Mammary epithelial cell (primary cell): ENCODE measurements around the gene PCDHA8.

Experiments used
- CTCF ChIP-seq, 2 donors: IDR thresholded peaks in 1 of 2; conservative IDR thresholded peaks in 1 of 2; 2 replicates each; pipeline ENCODE4 v1.5.1; 2011 to 2012; ENCODE audit warnings: inconsistent platforms in 2 of 2, low read length in 2 of 2, mild to moderate bottlenecking in 2 of 2, control low read depth in 1 of 2, low read depth in 1 of 2; ENCODE audit not compliant: insufficient read depth in 1 of 2; ENCODE audit errors: extremely low read depth in 1 of 2
- EZH2 ChIP-seq: IDR thresholded peaks from 2 replicates; pipeline ENCODE4 v1.6.1; 2012; ENCODE audit warnings: low read length, inconsistent platforms, borderline replicate concordance

- TF ChIP-seq CTCF (conservative IDR thresholded peaks at IDR 0.05 in 1 of 2, IDR thresholded peaks at IDR 0.05 in 1 of 2; ENCODE audit: extremely low read depth in 1 of 2, insufficient read depth in 1 of 2, low read depth in 1 of 2, low read length in 2 of 2) (no peak), EZH2 (no peak)
Observed at GRCh38 chr5:140835622-140836510, 5.1 kb upstream of the PCDHA8 start.
